Activated CD4-positive, alpha-beta T cell treated with anti-CD3 and anti-CD28 coated beads, Interleukin-2, amount 50 U/mL, for 1 hour (primary cell): Measurements from ENCODE around the gene IL13.

Experiments used
- DNase-seq: peaks from one replicate; pipeline ENCODE4 v3.0.0-alpha.2; 2020

IL13 gene

DNA sequence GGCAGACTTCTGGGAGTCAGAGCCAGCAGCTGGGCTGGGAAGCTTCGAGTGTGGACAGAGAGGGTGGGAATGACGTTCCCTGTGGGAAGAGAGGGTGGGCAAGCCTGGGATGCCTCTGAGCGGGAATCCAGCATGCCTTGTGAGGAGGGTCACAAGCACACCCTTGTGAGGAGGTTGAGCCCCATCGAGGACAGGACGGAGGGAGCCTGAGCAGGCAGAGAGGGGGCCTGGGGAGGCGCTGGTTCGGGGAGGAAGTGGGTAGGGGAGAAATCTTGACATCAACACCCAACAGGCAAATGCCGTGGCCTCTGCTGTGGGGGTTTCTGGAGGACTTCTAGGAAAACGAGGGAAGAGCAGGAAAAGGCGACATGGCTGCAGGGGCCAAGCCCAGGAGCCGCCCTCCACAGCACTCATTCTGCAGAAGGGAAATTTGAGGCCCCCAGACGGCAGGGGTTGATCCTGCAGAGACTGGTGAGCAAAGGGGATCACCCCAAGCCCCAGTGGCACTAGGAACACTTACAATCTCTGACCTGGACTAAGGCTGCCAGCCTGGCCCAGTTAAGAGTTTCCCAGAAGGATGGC, 1.1 kb upstream of the IL13 start:
- DNase-seq: no peak

DNA sequence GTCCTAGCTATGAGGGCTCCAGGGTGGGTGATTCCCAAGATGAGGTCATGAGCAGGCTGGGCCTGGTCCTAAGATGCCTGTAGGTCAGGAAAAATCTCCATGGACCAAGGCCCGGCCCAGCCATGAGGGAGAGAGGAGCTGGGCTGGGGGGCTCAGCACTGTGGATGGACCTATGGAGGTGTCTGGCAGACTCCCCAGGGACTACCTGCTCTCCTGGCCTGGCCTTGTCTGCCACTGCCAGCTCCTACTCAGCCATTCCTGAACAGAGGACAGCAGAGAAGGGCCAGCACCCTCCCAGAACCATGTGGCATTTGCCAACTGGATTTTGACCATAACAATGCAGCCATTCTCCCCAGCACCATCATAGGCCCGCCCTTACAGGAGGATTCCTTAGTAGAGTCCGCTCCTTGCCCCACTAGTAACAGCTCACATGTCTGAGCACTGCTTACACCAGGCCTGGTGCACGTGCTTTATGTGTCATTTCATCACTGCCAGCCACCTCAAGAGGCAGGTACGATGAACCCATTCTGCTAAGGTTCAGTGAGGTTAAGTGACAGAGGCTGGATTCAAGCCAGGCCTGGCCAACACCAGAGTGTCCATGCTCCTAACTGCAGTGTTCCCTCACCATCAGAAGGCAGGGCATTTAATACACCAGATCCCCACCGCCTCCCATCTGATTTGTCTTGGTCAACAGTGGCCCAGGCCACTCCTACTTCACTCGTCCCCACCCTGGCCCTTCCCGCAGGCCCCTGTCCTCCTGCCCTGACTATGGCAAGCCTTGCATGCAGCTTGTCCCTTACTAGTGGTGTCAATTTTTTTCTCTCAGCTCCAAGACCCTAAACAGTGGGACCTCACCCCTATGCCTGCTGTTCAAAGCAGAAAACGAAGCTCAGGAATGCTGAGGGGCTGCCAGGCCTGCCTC, 669 bp downstream of the IL13 start:
- no peak for DNase-seq

DNA sequence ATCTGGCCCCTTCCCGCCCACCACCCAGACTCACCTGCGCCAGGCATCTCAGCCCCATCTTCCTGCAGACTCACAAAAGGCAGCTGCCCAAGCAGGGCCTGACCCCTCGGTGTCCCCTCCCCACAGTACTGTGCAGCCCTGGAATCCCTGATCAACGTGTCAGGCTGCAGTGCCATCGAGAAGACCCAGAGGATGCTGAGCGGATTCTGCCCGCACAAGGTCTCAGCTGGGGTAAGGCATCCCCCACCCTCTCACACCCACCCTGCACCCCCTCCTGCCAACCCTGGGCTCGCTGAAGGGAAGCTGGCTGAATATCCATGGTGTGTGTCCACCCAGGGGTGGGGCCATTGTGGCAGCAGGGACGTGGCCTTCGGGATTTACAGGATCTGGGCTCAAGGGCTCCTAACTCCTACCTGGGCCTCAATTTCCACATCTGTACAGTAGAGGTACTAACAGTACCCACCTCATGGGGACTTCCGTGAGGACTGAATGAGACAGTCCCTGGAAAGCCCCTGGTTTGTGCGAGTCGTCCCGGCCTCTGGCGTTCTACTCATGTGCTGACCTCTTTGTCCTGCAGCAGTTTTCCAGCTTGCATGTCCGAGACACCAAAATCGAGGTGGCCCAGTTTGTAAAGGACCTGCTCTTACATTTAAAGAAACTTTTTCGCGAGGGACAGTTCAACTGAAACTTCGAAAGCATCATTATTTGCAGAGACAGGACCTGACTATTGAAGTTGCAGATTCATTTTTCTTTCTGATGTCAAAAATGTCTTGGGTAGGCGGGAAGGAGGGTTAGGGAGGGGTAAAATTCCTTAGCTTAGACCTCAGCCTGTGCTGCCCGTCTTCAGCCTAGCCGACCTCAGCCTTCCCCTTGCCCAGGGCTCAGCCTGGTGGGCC, 1.9 kb downstream of the IL13 start:
- DNase-seq: no peak

DNA sequence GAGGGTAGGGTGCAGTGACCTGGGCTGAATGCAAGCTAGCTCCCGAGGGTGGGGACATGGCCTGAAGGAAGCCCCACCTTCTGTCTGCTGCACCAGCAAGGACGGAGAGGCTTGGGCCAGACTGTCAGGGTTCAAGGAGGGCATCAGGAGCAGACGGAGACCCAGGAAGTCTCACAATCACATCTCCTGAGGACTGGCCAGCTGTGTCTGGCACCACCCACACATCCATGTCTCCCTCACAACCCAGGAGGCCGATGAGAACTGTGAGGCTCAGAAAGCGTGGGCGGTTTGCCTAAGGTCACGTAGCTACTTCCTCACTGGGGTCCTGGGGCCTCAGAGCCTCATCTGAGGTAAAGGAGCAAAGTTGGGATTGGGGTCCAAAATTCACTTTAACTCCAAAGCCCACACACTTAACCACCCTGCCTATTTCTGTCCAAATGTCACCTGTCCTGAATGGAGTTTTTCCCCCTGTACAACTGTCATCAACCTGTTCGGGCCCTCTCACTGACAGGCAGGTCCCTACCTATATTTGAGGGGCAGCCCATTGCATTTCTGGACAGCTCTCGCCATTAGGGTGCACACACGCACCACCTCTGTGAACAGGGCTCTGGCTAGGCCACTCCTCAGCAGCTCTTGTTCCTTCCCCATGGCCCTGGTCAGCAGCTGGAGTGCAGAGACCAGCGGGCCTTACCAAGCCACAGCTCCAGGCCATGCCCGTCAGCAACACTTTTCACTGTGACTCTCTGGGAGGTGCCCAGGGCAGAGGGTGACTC, 3.4 kb downstream of the IL13 start:
- no peak for DNase-seq

DNA sequence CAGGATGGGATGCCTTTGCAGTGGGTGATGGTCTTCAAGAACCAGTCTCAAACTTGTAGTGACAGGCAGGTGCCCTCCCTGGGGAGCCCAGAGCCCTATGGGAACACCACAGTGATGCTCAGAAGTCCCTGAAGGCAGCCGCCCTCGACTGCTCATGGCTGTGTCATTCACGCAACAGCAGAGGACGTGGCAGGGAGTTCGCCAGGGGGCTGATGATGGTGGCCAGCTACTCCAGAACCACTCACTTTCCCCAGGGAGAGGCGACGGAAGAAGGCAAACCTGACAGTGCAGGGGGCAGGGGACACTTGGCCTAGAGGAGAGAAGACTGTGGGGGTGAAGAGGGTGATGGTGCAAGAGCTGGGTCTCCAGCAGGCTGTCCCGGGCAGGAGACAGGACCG, 4.0 kb downstream of the IL13 start:
- DNase-seq: no peak

DNA sequence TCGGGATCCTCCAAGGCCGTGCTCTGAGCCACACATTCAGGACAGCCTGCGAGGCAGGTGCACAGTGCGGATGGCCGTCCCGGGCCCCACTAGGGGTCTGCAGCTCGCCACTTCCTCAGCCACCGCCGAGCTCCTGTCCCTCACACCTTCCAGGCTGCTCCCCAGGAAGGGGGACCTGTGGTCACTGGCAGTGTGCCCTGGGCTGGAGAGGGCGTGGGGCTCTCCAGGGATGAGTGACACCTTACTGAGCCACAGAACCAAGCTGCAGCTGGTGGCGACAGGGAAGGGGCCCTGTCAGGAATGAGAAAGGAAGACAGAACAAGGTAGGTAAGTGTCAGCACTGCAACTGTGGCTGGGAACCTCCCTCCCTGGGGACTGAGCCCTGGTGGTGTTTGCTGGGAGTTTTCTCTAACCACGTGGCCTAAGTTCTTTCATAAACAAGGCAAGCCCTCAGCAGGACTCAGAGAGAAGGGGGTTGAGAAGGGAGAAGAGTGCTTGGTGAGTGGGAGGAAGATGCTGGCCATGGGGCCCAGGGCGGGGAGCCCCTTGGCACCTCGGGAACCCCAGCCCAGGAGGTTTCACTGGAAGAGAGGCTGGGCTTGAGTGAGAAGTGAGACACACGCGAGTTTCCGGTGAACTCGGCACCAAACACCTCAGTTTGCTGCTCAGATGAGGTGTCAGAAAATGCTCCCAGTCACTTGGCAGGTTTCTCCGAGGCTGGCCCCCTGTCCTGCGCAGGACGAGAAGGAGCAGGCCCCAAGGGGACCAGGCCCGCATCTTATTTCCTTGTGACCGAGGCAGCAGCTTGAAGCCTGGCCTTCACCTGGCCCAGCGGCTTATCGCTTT, 5.2 kb downstream of the IL13 start:
- DNase-seq: no peak

DNA sequence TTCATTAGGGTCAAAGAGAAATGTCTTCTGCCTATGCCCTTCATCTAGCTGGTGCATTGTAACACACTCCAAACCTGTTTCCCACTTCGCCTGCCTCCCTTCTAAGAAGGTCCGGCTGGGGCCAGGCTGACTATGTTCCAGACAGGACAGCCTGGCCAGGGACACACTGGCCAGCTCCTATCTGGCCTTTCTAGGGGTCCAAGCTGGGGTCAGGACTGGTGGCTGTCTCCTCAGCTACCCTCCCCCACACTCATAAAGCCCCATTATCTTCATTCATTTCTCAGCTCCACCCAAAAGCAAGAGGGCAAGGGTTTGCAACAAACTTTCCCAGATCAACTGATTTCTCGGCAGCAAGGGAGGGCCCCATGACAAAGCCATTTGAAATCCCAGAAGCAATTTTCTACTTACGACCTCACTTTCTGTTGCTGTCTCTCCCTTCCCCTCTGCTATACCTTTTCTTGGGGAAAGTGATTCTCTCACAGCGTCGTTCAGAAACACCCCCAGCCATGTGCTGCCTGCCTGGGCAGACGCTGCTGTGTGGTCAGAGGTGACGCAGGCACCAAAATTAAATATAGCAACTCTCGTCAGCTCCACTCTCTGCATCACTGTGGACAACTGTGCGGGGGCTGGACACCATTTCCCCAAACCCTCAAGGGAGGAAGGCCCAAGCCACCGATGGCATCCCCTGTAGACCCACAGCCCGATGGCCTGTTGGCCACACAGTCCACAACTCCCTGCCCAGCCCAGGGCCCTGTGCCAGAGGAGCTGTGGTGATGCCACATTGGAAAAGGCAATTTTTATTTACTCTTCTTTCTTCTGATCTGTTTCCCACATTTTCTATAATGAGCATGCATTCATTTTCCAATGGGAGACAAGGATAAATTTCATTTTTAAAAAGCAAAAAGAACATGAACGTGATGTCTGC, 6.1 kb downstream of the IL13 start:
- DNase-seq: no peak

DNA sequence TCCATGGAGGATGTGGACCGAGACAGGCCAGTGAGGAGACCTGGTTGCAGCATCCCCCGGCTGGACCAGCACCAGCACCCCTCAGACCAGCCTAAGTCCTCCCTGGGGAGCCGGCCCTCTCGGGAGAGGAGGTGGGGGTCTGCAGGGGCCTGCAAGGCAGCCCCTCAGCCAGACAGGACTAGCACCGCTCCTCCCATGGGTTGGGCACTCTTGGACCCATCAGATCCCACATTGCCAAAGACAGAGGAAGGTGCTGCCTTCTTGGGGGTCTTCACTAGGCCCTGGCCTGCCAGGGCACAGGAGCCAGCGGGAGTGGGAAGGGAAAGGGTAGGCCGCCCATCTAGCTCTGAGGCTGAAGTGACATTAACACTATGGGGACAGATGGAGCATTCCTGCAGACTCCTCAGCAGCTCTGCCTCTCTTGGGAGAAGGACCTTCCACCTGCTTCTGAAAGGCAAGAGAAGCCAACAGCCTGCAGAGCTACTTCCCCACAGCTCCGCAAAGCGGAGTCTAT, 6.8 kb downstream of the IL13 start:
- DNase-seq: no peak

DNA sequence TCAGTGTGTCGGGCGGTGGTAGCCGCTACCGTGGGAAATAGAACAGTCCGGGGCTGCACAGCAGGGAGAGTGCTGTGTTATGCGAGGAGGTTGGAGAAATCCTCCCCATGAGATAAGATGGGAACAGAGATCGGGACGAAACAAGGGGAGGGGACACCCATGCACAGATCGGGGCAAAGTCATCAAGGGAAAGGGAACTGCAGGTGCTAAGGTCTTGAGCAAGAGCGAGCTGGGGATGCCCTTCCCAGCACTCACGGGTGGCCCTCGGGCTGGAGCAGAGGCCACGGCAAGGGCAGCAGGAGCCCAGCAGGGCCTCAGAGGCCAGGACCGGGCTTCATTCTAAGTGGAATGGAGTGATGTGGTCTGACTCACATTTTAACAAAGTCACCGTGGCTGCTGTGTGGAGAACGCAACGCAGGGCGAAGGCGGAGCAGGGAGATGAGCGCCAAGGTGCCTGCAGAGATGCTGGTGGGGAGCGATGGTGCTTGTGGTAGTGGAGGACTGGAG, 7.7 kb downstream of the IL13 start:
- no peak for DNase-seq

DNA sequence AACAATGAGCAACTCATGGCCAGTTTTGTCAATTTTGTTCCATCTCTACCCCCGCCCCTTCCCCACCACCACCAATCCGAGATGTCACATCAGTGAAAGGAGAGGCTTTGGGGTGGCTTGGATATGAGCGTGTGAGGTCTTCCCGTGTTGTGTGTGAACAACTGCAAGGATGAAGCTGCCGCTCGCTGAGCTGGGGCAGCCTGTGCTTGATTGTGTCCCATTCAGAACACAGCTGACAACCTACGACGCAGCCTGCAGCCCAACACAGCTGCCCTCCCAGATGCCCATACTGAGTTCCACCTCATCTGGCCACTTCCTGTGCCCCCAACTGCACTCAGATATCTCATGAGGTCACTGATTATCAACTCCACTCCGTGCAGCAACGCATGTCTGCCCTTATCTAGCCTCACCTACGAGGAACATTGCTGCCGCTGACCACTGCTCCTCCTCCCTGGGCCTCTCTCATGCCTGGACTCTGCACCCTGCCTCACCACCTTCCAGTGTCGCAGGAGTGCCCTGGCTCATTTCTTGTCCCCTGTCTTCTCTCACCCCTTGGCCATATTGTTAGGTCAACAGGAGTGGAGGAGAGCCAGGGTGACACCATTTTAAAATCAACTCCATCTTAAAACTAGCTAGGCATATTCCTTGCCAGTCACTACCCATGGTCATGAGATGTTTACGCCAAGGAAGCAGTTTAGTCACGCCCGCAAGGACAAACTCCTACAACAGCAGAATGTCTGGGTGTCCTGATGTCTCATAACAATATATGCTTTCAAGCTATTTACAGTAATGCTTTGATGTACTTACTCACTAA, 8.5 kb downstream of the IL13 start:
- no peak for DNase-seq

DNA sequence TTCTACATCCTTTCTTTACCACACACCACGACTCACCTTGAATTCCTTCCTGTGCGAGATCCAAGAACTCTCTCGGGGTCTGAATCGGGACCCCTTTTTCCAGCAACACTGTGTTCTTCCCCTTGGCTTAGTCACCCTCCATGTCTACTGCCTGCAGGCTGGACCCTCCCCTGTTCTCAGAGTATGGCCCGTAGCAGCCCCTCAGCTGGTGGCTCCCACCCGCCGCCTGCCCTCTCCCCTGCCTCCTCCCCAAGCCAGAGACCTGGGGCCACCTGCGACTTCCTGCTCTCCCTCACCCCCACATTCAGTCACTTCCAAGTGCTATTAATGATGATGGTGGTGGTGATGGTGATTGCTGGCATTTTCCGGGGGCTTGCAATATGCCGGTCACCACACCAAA, 9.3 kb downstream of the IL13 start:
- no peak for DNase-seq

DNA sequence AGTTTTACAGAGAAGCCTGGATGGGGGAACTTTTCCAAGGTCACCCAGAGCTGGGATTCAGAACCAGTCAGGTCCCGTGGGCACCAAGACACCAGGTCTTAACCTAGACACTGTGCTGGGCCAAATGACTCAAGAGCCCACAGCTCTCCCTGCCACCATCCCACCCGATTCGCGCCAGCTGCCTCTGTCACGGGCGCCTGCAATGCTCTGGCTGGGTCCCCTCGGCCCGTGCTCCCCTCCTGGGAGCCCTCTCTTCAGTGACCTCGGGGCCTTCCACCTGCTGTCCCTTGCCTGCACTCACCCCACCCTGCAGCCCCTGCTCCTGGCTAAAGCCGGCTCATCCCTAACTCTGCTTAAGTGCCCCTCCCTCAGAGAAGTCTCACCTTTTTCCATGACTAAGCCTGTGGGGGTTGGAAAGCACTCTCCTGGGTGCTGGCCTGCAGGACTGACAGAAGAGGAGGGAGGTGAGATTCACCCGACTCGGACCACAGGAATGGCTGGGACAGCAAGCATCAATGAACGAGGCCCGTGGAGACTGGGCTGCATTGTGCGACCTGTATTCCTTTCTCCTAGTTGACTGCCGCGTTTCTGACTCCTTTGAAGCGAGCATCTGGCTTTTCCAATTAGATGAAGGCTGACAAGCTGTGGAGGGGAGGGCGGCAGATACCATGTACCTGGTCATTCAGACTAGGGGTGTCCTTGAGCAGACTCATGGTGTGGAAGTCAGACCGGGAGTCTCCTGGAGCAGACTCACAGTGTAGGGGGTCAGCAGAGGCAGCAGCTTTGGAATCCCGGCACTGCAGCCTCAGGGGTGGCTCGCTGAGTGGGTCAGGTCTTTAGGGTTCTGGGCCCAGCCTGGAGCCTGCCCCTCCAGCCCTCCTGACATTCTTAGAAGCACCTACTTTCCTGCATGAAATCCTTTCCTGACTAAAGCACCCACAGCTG, 10.1 kb downstream of the IL13 start:
- DNase-seq: no peak

DNA sequence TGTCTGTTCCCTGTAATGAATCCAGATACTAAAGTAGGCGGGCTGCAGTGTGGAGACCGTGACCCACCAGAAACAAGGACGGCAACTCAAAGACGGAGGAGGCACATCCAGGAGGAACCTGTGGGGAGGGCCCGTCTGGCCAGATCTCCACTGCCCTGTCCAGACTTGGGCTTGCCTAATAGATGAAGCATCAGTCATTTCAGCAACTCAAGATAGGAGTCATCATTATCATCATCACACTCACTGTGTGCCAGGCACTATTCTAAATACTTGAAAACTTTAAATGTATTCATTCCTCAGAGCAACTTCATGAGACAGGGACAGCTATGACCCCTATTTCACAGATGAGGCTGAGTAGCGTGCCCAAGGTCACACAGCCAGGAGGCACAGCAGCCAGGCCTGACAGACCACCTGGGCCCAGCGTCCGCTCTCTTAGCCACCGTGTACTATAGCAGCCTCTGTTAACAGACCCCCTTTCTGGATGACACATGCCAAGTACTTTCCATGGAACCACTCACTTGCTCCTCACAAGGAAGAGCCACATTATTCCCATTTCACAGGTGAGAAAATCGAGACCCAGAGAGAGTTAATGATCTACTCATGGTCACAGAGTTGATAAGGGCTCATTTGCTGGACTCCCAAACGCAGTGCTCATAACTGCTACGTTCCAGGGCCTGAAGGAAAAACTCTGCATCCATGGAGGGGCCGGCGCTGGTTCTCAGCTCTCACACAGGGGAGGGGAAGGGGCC, 10.9 kb downstream of the IL13 start:
- no peak for DNase-seq

DNA sequence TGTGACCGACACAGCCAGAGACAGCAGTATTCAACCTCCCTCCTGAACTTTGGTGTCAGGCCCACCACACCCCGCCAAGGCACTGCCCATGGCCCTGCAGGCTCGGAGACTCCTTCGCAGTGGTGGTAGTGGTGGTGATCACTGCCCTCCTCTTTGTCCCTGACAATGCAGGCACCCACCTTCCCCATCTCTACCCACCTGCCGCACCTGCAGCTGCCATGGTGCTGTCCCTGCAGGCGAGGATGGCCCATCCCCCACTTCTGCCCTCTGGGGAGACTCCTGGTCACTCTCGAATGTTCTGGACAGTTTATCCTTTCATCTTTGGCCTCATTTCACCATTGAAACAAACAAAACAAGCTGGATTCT, 11.5 kb downstream of the IL13 start:
- DNase-seq: no peak

DNA sequence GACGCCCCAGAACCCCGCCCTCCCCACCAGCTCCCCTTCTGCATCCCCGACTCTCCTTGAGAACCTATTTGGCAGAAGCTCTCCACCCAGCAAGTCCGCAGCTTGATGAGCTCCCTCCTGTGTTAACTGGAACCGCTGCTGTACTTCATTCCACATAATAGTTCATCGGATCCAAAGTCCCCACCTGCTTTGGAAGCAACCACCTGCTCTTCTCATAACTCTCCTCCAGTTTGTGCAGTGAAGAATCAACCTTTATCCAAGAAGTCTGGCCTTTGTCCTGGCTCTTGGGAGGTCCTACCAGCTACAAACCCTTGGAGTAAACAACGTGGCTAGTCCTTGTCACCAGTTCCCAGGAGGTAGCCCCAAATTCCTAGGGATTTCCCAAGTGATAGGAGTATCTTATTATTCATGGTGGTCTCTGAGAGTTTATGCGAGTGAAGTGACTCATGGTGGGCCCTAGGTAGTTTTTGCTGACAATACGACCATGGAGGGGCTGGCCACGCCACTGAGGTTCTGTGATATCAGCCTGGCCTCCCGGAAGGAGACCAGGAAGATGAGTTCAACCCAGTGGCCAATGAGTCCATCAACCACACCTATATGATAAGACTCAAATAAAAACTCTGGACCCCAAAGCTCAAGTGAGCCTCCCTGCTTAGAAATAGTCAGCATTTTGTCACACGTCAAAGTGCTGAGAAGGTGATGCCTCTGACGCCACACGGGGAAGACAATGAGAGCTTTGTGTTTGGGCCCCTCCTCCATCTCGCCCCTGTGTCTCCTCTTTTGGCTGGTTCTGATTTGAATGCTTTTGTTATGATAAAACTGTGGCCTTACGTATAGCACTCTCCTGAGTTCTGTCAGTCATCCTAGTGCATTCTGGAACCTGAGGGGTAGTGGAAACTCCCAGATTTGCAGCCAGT, 12.3 kb downstream of the IL13 start:
- DNase-seq: no peak

DNA sequence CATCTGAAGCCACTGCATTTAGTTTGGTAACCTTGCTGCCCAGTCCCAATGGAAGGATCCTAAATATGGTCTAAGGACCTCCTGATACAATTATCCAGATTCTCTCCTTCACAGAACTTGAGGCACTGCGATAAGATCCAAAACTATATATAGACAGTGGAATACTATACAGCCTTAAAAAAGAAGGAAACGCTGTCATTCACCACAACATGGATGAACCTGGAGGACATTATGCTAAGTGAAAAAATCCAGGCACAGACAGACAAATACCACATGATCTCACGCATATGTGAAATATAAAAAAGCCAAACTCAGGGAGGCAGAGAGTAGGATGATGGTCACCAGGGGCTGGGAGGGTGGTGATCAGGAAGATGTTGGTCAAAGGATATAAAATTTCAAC, 13.0 kb downstream of the IL13 start:
- no peak for DNase-seq
